Left cardiac atrium (tissue), 4 donors: Measurements from ENCODE around the gene PI4KA. TPM values are rescaled to one million over a fixed set of nuclear protein-coding genes. Genes with fewer than 3 reads are reported as not detected.
"Not testable (repeated sequence)": the region's sequence is repeated elsewhere in the genome, so short reads cannot be mapped to it uniquely, and the experiment has no call there.

Source experiments
- ATAC-seq, 2 donors: fragments of 200-7000 bp; cut with Tn5 transposase; one replicate each; pipeline ENCODE4 v1.9.1; 2020; ENCODE audit warnings: mild to moderate bottlenecking in 2 of 2, moderate library complexity in 2 of 2
- DNase-seq: peaks from one replicate; pipeline ENCODE4 v3.0.0-alpha.2; 2020
- intact Hi-C, 2 donors: fragments of 100-400 bp; cut with DNase I; formaldehyde crosslinking; loops; one replicate each; pipeline versions ENCODE4 v1.14.1 to v1.15.1; 2022 to 2023
- total RNA-seq, 2 donors: library from RNA; stranded (reverse); fragmentation: NEBNext Ultra II Directional; extraction: Animal tissue kit (Norgen Biotek cat#: 25700); gene quantifications; one replicate each; pipeline ENCODE4 v1.2.1, GENCODE V29; 2021
- donor health status: DM: no; HTN: yes; CAD: no.
- donor health status: DM: no; HTN: yes; CAD: no; lungs with severe emphysema.
- donor health status: DM: yes; HTN: yes; CAD: no.
- donor health status: Dilated cardiomyopathy.

PI4KA gene
- total RNA-seq, 2 donors from 2014 or later, result 52.6 to 57.5 TPM

- ATAC-seq (no peak), DNase-seq (no peak)
- intact Hi-C loops, result no loop called here
Observed at GRCh38 chr22:20724676-20725454, 133.7 kb downstream of the PI4KA start.

DNA sequence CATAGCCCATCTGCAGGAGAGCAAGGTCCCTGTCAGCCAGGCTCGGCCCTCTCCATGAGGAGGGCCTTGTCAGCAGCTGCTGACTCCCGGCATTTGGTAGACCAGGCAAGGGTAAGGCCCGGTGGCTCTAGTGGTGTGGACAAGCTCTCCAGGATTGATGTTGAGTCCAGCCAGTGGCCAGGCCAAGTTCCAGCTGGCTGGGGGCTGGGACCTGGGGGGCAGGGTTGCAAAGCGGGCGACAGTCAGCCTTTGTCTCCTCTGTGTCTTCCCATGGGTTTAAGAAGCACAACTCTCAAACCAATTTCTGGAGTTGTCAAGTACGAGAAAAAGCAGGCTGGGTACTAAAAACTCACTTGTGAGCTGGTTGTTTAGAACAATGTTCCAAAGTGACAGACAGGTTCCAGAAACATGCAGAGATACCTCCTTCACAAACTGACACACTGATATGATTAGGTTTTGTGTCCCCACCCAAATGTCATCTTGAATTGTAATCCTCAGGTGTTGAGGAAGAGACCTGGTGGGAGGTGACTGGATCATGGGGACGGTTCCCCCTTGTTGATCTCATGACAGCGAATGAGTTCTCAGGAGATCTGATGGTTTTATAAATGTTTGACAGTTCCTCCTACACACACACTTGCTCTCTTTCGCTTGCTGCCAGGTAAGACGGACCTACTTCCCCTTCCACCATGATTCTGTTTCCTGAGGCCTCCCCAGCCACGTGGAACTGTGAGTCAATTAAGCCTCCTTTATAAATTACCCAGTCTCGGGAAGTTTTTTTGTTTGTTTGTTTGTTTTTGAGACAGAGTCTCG lies 137.0 kb downstream of the PI4KA start:
- intact Hi-C loops, result no loop called here
- ATAC-seq, result no peak
- no peak for DNase-seq

- ATAC-seq, result no peak
- no peak for DNase-seq
- intact Hi-C loops, result no loop called here
Observed at GRCh38 chr22:20720692-20721408, 137.8 kb downstream of the PI4KA start.

- intact Hi-C loops, DNase-seq, ATAC-seq: not testable (repeated sequence)
Observed at GRCh38 chr22:20718727-20719126, 139.9 kb downstream of the PI4KA start.

GRCh38 chr22:20717981-20718380 lies 140.6 kb downstream of the PI4KA start:
- intact Hi-C loops, DNase-seq, ATAC-seq: not testable (repeated sequence)

DNA sequence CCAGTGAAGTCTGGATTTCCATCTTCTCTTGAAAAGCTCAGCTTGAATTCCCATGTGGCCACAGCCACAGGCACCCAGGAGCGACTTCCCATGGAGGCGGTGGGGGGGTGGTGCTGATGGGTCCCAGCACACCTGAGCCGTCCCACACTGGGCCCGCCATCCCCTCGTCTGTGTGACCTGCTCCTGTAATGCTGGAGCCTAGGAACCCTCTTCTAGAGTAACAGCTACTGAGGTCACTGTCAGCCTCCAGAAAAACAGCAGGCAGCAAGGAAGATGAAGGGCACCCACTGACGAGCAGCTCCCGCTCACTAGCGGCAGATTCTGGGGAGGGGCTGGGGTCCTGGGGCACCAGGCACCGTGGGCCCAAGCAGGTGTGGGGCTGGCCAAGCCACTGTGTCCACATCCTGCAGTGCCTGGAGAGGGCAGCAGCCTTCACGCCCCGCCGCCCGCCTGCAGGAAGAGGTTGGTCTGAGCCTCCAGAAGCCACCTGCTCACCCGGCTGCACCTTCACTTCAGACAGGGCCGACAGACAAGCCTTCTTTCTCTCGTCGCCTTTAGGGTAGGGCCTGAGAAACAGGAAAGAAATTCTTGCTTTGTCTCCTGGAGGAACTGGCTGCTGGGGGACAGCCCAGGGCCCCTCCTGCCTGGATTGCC lies 141.3 kb downstream of the PI4KA start:
- intact Hi-C loops, DNase-seq, ATAC-seq: not testable (repeated sequence)

DNA sequence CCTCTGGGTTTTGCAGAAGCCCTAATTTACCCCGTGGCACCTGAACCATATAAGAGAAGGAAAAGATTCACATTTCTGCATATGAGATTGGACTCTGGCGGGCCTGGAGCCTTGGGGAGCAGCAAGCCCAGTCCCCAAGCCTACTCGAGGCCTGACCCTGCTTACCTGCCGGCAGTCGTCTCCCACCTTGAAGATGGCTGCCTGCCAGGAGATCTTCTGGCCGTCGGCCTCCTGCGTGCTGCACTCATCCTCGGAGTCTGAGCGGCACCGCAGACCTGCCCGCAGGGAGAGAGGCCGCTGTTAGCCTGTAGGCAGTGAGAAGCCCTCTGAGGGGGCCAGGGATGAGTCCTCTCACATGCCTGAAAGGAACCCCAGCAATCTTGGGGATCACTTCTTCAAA lies 145.5 kb downstream of the PI4KA start:
- intact Hi-C loops, DNase-seq, ATAC-seq: not testable (repeated sequence)

DNA sequence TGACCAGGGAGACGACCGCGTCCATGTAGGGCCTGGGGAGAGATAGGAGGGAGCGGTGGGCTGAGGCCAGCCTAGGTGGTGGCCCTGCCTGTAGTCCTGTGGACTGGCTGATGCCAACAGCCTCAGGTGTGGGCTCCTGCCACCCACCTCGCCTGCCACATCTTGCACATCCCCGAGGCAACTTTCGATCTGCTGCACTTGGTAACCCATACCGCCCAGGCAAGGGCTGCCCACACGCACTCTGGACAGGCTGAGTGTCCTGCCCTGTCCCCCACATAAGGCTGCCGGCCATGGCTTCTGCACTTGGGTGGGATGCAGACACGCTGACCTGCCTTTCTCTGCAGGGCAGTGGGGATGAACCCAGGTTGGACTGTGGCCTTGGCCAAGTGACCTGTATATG lies 148.6 kb downstream of the PI4KA start:
- DNase-seq, ATAC-seq, intact Hi-C loops: not testable (repeated sequence)

DNA sequence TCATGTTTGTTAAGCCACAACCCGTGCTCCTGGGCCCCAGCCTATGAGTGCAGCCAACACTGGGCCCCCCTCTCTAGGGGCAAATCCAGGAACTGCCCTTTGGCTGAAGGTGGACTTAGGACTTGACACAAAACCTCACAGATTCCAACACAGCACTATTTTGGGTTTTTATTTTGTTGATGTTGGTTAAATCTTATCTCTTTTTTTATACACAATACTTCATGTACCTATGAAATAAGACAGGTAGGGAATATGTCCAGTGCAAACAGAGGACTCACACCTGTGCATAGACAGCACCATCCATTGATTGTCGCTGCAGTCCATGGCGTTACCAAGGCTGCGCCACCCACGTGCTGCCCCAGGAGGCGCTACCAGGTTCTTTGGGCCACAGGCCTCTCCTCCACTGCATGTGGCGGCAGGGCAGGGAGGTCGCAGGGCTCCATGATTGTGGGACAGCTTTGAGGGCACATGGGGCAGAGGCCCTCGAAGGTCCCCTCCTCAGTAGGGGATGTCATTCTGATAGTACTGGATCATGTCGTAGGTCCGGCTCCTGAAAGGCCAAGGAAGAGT lies 151.0 kb downstream of the PI4KA start:
- ATAC-seq, intact Hi-C loops, DNase-seq: not testable (repeated sequence)

- peak in 1 of 2 donors; percentile 2 for ATAC-seq
- DNase-seq, intact Hi-C loops: not testable (repeated sequence)
Observed at GRCh38 chr22:20703816-20704609, 154.6 kb downstream of the PI4KA start.

- DNase-seq (peak; percentile 68), ATAC-seq (peak; percentile 16 to 57)
Observed at GRCh38 chr22:20703414-20703806, 155.2 kb downstream of the PI4KA start.

DNA sequence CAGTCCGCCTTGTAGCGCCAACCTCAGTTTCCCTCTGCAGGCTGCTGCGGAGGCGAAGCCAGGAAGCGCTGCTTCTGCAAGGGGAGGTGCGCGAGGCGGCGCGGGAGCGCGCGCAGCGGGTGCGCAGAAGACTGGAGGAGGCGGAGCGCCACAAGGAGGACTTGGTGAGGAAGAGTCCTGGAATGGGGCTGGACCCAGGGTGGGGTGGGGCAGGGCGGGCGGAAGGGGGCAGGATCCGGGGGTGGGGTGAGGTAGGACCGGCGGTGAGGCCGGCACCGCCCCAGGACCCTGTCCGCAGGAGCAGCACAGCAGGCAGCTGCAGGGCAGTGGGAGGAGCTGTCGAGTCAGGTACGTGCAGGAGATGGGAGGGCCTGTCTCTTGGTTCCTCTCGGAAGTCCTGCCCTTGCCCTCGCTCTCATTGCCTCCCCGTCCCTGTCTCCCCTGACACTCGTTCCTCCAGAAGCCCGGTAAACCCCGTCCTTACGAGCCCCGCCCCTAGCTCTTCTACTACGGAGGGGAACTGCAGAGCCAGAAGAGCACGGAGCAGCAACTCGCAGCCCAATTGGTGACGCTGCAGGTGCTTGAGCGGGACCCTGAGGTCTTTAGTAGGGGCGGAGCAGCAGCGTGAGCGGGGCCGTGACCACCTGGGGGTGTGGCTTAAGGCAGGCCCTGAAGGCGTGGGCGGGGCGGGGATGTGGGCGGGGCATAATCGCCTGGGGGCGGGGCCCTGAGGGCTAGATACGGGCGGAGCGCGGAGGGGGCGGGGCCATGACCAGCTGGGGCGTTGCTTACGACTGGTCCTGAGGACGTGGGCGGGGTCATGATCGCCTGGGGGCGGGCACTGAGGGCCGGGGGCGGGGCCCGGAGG lies 155.8 kb downstream of the PI4KA start:
- peak; percentile 95 for ATAC-seq
- intact Hi-C loops, result not testable (repeated sequence)
- peak; percentile 96 for DNase-seq

More at GRCh38 chr22:20703414-20703806, 155.2 kb downstream of the PI4KA start:
- intact Hi-C loops, result not testable (repeated sequence)

DNA sequence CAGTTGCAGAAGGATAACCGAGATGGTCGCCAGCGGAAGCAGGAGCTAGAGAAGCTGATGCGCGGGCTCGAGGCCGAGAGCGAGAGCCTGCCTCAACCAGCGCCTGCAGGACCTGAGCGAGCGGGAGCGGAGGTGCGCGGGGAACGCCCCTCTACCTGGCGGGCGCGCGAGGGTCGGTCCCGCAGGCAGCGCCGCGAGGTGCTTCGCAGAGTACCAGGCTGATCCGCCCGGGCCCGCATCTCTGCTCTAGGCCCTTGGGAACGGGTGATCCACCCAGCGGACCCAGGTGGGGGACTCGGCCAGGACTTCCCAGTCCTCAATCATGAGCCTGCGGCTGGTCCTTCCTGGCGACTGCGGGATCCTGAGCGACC lies 156.5 kb downstream of the PI4KA start:
- intact Hi-C loops, DNase-seq: not testable (repeated sequence)
- peak; percentile 1 to 6 for ATAC-seq

- DNase-seq, intact Hi-C loops: not testable (repeated sequence)
- ATAC-seq, result peak in 1 of 2 donors; percentile 1
Observed at GRCh38 chr22:20701680-20702136, 156.9 kb downstream of the PI4KA start.

GRCh38 chr22:20700347-20700746 lies 158.3 kb downstream of the PI4KA start:
- DNase-seq, intact Hi-C loops, ATAC-seq: not testable (repeated sequence)

GRCh38 chr22:20699856-20700255 lies 158.8 kb downstream of the PI4KA start:
- DNase-seq, ATAC-seq: not testable (repeated sequence)
- intact Hi-C loops, result loop anchor here in 1 of 2 donors (5.0 kb wide), 1 partner anchor 283 kb away; no protein-coding TSS in a partner anchor
